Measurements from ENCODE around the gene JMJD8. TPM values are rescaled to one million over a fixed set of nuclear protein-coding genes. Genes with fewer than 3 reads are reported as not detected.

Gene JMJD8
- total RNA-seq = 10 to 100 TPM; 41.8 to 90.5 (median 82.3) TPM

GRCh38 chr16:684071-684794 is at the start of gene JMJD8:
Gene JMJD8, minus strand, starts transcription at chr16:684334. Its CDS starts 15 bp downstream, at chr16:684319.
- TF ChIP-seq CTCF (IDR thresholded peaks at IDR 0.05) (no peak), POLR2A (IDR thresholded peaks at IDR 0.05) (no peak)
- 0 to 2% methylated on average over 5 to 33 of the region's 91 CpGs for WGBS, 2 donors
- intact Hi-C loops (cut with DNase I; ENCODE audit: low total_unique reads) = no loop called here
- peak; percentile 96 to 99 for DNase-seq (ENCODE audit: low spot score in 2 of 2)
- H3K4me3 ChIP-seq (ENCODE audit: low read depth, poor library complexity, severe bottlenecking) = peak within 1 kb of the TSS; percentile 37

GRCh38 chr16:733382-734207 is 49.5 kb upstream of the JMJD8 start:
- TF ChIP-seq CTCF (IDR thresholded peaks at IDR 0.05) (no peak), POLR2A (IDR thresholded peaks at IDR 0.05) (no peak)
- no peak overlapping the region for H3K4me3 ChIP-seq (ENCODE audit: low read depth, poor library complexity, severe bottlenecking)
- 85 to 91% methylated on average over 28 to 34 of the region's 34 CpGs for WGBS, 2 donors
- intact Hi-C loops (cut with DNase I; ENCODE audit: low total_unique reads) = no loop called here
- DNase-seq (ENCODE audit: low spot score in 2 of 2) = no peak

- no peak overlapping the region for H3K4me3 ChIP-seq (ENCODE audit: low read depth, poor library complexity, severe bottlenecking)
- intact Hi-C loops (cut with DNase I; ENCODE audit: low total_unique reads) = no loop called here
- DNase-seq (ENCODE audit: low spot score in 2 of 2) = no peak
- WGBS, 2 donors = 91 to 96% methylated on average over 7 to 11 of the region's 13 CpGs
- TF ChIP-seq CTCF (IDR thresholded peaks at IDR 0.05) (no peak), POLR2A (IDR thresholded peaks at IDR 0.05) (no peak)
Measured at GRCh38 chr16:732936-733335, 48.8 kb upstream of the JMJD8 start.

- H3K4me3 ChIP-seq (ENCODE audit: low read depth, poor library complexity, severe bottlenecking) = no peak overlapping the region
- 92 to 95% methylated on average over 12 of the region's 12 CpGs for WGBS, 2 donors
- no peak for TF ChIP-seq CTCF (IDR thresholded peaks at IDR 0.05)
- TF ChIP-seq POLR2A (IDR thresholded peaks at IDR 0.05) = no peak
- no peak for DNase-seq (ENCODE audit: low spot score in 2 of 2)
- intact Hi-C loops (cut with DNase I; ENCODE audit: low total_unique reads) = no loop called here
Measured at GRCh38 chr16:732332-732731, 48.2 kb upstream of the JMJD8 start.

- no peak overlapping the region for H3K4me3 ChIP-seq (ENCODE audit: low read depth, poor library complexity, severe bottlenecking)
- DNase-seq (ENCODE audit: low spot score in 2 of 2) = no peak
- WGBS, 2 donors = 86 to 92% methylated on average over 12 to 21 of the region's 22 CpGs
- TF ChIP-seq CTCF (IDR thresholded peaks at IDR 0.05) (no peak), POLR2A (IDR thresholded peaks at IDR 0.05) (no peak)
- intact Hi-C loops (cut with DNase I; ENCODE audit: low total_unique reads) = no loop called here
Measured at GRCh38 chr16:730666-731509, 46.8 kb upstream of the JMJD8 start.

Data from lower leg skin (tissue), 4 donors.